IPS-18a (cell line): Measurements from ENCODE around the gene NDUFA3.

ENCODE experiments used
- H3K27ac ChIP-seq: one replicate; pipeline ENCODE4 v1.5.1; 2013; ENCODE audit warnings: low read length
- H3K27me3 ChIP-seq: one replicate; pipeline ENCODE4 v1.6.1; 2013; ENCODE audit warnings: mild to moderate bottlenecking, low read length; ENCODE audit not compliant: control insufficient read depth, insufficient read depth
- H3K36me3 ChIP-seq: one replicate; pipeline ENCODE4 v1.6.1; 2013; ENCODE audit warnings: low read depth, low read length; ENCODE audit not compliant: control insufficient read depth
- H3K4me1 ChIP-seq: one replicate; pipeline ENCODE4 v1.6.1; 2013; ENCODE audit warnings: low read depth, low read length; ENCODE audit not compliant: control insufficient read depth
- H3K4me3 ChIP-seq: one replicate; pipeline ENCODE4 v1.5.1; 2013; ENCODE audit warnings: low read length
- H3K9ac ChIP-seq: one replicate; pipeline ENCODE4 v1.6.1; 2013; ENCODE audit warnings: mild to moderate bottlenecking, low read length, moderate library complexity
- H3K9me3 ChIP-seq: one replicate; pipeline ENCODE4 v1.6.1; 2013; ENCODE audit warnings: low read depth, low read length; ENCODE audit not compliant: control insufficient read depth

NDUFA3 gene

GRCh38 chr19:54114340-54115108 lies 11.9 kb downstream of the NDUFA3 start:
- peak overlapping the region; percentile 81 for H3K4me3 ChIP-seq
- no peaks in the 10 kb centered on the region for H3K9me3 ChIP-seq
- no peaks in the 10 kb centered on the region for H3K4me1 ChIP-seq
- no peaks in the 10 kb centered on the region for H3K27me3 ChIP-seq
- peak overlapping the region; percentile 80 for H3K9ac ChIP-seq
- H3K27ac ChIP-seq, result peak overlapping the region; percentile 83
- peaks cover 26% of the 10 kb centered on the region for H3K36me3 ChIP-seq

- no peaks in the 10 kb centered on the region for H3K9me3 ChIP-seq
- H3K4me1 ChIP-seq, result no peaks in the 10 kb centered on the region
- peaks cover 26% of the 10 kb centered on the region for H3K36me3 ChIP-seq
- peak within 1 kb of the TSS; percentile 81 for H3K4me3 ChIP-seq
- H3K9ac ChIP-seq, result peak within 1 kb of the TSS; percentile 80
- no peaks in the 10 kb centered on the region for H3K27me3 ChIP-seq
- H3K27ac ChIP-seq, result peak within 1 kb of the TSS; percentile 83
Observed at GRCh38 chr19:54115109-54116063, 12.7 kb downstream of the NDUFA3 start, which contains the start of the genes PRPF31 and TFPT. Gene PRPF31 (plus strand): TSS chr19:54115754. CDS start chr19:54118279, 2,525 bp downstream. Gene TFPT (minus strand): TSS chr19:54115657. CDS start chr19:54115269, 388 bp downstream.

- Histone ChIP-seq H3K27me3 (no peaks in the 10 kb centered on the region), H3K27ac (no peak overlapping the region), H3K36me3 (peaks cover 61% of the 10 kb centered on the region)
Observed at GRCh38 chr19:54121259-54121658, 18.6 kb downstream of the NDUFA3 start.

GRCh38 chr19:54123682-54124081 lies 21.0 kb downstream of the NDUFA3 start:
- H3K36me3 ChIP-seq, result peaks cover 74% of the 10 kb centered on the region
- H3K9me3 ChIP-seq, result no peaks in the 10 kb centered on the region
- H3K4me3 ChIP-seq, result no peak overlapping the region
- no peaks in the 10 kb centered on the region for H3K4me1 ChIP-seq
- H3K27me3 ChIP-seq, result no peaks in the 10 kb centered on the region
- H3K9ac ChIP-seq, result no peak overlapping the region
- no peak overlapping the region for H3K27ac ChIP-seq

More at GRCh38 chr19:54121259-54121658, 18.6 kb downstream of the NDUFA3 start:
- Histone ChIP-seq H3K4me3 (no peak overlapping the region), H3K4me1 (no peaks in the 10 kb centered on the region), H3K9me3 (no peaks in the 10 kb centered on the region), H3K9ac (no peak overlapping the region)

GRCh38 chr19:54124393-54124792 lies 21.7 kb downstream of the NDUFA3 start:
- Histone ChIP-seq H3K36me3 (peaks cover 75% of the 10 kb centered on the region), H3K4me3 (no peak overlapping the region), H3K27ac (no peak overlapping the region), H3K4me1 (no peaks in the 10 kb centered on the region), H3K9ac (no peak overlapping the region), H3K9me3 (no peaks in the 10 kb centered on the region), H3K27me3 (no peaks in the 10 kb centered on the region)

- Histone ChIP-seq H3K27ac (no peak overlapping the region), H3K9me3 (no peaks in the 10 kb centered on the region), H3K4me3 (no peak overlapping the region), H3K27me3 (no peaks in the 10 kb centered on the region), H3K36me3 (peaks cover 74% of the 10 kb centered on the region), H3K4me1 (no peaks in the 10 kb centered on the region), H3K9ac (no peak overlapping the region)
Observed at GRCh38 chr19:54125713-54126112, 23.1 kb downstream of the NDUFA3 start.

GRCh38 chr19:54127688-54128440 lies 25.2 kb downstream of the NDUFA3 start:
- Histone ChIP-seq H3K9me3 (no peaks in the 10 kb centered on the region), H3K4me1 (no peaks in the 10 kb centered on the region), H3K27ac (no peak overlapping the region), H3K9ac (no peak overlapping the region), H3K4me3 (no peak overlapping the region), H3K36me3 (peaks cover 72% of the 10 kb centered on the region), H3K27me3 (no peaks in the 10 kb centered on the region)

- Histone ChIP-seq H3K9me3 (no peaks in the 10 kb centered on the region), H3K4me1 (no peaks in the 10 kb centered on the region), H3K36me3 (peaks cover 67% of the 10 kb centered on the region), H3K27me3 (no peaks in the 10 kb centered on the region), H3K9ac (no peak overlapping the region), H3K4me3 (no peak overlapping the region), H3K27ac (no peak overlapping the region)
Observed at GRCh38 chr19:54128441-54128725, 25.7 kb downstream of the NDUFA3 start.

DNA sequence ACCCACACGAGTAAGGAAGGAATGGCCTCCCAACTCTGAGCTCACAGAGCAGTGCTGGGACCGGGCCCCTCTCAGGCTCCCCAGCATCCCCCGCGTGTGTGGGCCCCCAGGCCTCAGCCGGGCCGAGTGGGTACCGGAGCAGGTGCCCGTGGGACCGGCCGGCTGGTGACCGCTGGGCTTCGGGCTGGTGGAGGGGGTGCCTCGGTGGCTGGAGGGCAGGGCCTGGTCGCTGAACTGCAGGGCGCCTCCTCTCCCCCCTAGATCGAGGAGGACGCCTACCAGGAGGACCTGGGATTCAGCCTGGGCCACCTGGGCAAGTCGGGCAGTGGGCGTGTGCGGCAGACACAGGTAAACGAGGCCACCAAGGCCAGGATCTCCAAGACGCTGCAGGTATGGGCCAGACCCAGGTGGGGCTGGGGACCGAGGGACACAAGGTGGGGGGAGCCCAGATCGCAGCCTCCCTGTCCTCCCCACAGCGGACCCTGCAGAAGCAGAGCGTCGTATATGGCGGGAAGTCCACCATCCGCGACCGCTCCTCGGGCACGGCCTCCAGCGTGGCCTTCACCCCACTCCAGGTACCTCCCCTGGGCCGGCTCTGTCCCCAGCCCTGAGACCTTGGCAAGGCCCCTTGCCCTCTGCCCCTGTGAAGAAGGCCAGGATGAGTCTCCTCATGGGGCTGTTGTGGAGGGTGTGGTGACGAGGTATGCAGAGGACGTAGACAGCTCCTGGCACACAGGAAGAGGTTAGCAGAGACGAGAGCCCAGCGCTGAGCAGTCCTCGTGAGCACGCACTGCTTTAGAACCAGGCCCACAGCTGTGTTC lies 26.4 kb downstream of the NDUFA3 start:
- peaks cover 60% of the 10 kb centered on the region for H3K36me3 ChIP-seq
- H3K27ac ChIP-seq, result no peak overlapping the region
- no peaks in the 10 kb centered on the region for H3K27me3 ChIP-seq
- H3K4me1 ChIP-seq, result no peaks in the 10 kb centered on the region
- H3K9me3 ChIP-seq, result no peaks in the 10 kb centered on the region
- no peak overlapping the region for H3K9ac ChIP-seq
- no peak overlapping the region for H3K4me3 ChIP-seq

GRCh38 chr19:54129617-54129996 lies 27.0 kb downstream of the NDUFA3 start:
- Histone ChIP-seq H3K4me1 (no peaks in the 10 kb centered on the region), H3K27me3 (no peaks in the 10 kb centered on the region), H3K4me3 (no peak overlapping the region), H3K36me3 (peaks cover 54% of the 10 kb centered on the region), H3K9me3 (no peaks in the 10 kb centered on the region), H3K27ac (no peak overlapping the region), H3K9ac (no peak overlapping the region)
